Islet precursor cell (in vitro differentiated cells): ENCODE data around the gene BAX.

Experiments used
- DNase-seq: peaks from one replicate; pipeline ENCODE4 v3.0.0-alpha.2; 2018

Gene BAX

DNA sequence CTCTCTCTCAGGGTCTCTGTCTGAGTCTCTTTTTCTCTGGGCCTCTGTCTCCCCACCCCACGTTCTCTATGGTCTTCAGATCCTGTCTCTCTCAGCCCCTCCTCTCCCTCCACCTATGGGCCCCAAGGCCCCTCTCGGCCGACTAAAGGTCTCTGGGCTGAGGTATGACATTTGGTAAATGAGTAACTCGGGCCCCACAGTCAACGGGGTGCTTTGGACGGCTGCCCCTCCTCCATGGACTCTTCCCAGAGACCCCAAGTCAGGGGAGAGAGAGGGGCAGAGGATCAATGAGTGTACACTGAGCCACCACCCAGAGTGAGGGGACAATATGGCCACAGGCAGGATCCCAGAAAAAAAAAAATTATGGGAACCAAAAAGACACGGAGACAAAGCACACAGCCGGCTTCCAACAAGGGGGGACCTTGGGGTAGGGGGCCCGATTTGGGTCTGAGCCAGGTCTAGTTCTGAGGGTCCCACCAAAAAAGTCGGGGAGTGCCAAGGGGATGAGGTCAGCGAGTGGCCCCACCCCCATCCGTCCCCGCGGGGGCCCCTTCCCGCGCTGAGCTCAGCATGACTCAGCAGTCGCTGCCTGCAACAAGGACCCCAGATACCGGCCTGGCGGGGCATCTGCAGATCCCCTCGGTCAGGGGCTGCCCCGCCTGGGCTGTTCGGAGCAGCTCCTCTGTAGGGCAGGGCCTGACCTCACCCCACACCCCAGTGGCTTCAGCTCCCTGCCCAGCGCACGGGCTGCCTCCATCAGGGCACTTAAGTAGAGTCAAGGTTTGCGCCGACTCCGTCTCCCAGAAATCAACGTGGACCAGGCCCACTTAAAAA lies 8.9 kb downstream of the BAX start:
- DNase-seq = peak; percentile 92

DNA sequence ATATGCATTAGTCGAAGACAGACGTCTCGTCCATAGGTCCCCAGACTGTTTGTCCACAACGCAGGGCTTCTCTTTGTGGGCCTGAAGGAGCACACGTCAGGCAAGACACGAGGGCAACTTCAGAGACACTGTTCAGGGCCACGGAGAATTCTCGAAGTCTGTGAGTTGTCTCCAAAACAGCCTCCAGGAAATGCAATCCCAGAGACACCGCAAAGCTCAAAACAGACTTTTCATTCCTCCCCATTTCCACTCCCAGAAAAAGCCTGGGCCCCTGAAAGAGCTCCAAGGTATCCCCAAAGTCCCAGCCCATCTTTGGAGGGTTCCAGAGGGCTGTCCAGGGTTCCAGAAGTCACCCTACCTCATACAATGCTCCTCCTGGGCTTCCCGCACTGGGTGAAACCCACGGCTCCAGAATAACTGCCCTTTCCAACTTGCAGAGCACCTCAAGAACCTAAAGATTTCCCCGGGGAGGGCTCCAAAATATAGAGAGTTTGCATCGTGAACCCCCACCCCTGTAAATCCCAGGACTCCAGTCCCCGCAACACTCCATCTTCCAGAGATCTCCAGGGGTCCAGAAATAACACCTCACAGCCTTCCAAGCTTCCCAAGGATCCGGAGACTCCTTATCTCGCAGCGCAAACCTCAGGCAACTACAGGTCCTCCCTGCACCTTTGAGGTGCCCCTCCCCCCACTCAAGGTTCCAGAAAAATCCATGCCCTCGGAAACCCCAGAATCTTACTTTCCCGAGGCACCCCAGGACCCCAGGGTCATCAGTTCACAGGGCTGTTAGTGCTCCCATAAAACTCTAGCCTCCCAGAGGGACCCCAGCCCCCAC lies 9.7 kb downstream of the BAX start:
- no peak for DNase-seq

DNA sequence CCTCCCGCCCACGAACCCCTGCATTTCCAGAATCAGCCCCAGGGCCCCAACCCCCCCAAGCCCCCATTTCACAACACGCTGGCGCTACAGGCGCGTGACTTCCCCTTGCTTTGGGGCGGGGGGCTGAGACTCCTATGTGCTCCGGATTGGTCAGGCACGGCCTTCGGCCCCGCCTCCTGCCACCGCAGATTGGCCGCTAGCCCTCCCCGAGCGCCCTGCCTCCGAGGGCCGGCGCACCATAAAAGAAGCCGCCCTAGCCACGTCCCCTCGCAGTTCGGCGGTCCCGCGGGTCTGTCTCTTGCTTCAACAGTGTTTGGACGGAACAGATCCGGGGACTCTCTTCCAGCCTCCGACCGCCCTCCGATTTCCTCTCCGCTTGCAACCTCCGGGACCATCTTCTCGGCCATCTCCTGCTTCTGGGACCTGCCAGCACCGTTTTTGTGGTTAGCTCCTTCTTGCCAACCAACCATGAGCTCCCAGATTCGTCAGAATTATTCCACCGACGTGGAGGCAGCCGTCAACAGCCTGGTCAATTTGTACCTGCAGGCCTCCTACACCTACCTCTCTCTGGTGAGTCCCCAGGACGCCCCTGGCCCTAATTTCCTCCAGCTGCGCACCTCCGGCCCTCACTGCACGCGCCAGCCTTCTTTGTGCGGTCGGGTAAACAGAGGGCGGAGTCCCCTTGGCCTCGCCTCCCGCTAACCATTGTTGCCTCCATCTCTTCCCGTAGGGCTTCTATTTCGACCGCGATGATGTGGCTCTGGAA lies 10.5 kb downstream of the BAX start, which contains the start of gene FTL:
Gene FTL, plus strand, starts transcription at position 270 of the 766 bp plus-strand sequence. Its CDS starts 199 bp downstream, at position 469.
- DNase-seq = peak; percentile 98

DNA sequence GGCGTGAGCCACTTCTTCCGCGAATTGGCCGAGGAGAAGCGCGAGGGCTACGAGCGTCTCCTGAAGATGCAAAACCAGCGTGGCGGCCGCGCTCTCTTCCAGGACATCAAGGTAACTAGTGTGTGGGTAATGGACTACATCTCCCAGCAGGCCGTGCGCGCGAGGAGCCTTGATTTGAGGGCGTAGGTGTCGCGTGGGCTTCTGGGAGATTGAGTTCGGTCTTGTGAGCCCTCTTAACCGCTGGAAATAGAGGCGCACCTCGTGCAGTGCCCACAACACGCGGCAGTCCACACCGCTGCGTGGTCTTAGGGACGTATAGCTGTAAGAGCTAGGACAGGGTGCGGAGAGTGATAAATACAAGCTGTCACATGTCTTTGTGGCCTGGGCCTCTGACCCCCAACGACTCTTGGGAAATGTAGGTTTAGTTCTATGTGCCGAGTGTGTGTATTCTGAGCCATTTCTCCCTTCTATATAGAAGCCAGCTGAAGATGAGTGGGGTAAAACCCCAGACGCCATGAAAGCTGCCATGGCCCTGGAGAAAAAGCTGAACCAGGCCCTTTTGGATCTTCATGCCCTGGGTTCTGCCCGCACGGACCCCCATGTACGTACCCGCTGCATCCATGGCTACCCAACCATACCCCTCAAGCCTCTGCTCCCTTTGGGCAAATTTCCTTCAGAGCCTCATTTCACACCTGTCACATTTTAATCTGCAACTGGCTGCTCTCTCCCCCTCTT lies 11.3 kb downstream of the BAX start:
- DNase-seq = peak; percentile 90

DNA sequence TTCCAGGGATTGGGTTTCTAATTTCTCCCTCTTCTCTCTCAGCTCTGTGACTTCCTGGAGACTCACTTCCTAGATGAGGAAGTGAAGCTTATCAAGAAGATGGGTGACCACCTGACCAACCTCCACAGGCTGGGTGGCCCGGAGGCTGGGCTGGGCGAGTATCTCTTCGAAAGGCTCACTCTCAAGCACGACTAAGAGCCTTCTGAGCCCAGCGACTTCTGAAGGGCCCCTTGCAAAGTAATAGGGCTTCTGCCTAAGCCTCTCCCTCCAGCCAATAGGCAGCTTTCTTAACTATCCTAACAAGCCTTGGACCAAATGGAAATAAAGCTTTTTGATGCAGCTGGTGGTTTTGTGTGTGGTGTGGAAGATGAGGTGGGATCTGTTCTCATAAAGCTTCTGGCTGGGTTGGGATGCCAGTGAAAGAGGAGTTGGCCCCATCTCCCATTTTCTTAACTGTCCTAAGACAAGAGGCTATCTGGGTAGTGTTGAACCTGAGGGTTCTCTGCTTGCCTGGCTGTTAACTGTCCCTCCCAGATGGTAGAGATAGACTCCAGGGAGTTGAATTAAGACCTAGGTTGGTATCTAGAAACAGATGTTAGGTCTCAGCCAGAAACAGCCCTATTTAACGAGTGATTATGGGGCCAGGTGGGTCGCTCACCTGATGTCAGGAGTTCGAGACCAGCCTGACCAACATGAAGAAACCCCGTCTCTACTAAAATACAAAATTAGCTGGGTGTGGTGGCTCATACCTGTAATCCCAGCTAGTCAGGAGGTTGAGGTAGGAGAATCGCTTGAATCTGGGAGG lies 12.1 kb downstream of the BAX start:
- no peak for DNase-seq

DNA sequence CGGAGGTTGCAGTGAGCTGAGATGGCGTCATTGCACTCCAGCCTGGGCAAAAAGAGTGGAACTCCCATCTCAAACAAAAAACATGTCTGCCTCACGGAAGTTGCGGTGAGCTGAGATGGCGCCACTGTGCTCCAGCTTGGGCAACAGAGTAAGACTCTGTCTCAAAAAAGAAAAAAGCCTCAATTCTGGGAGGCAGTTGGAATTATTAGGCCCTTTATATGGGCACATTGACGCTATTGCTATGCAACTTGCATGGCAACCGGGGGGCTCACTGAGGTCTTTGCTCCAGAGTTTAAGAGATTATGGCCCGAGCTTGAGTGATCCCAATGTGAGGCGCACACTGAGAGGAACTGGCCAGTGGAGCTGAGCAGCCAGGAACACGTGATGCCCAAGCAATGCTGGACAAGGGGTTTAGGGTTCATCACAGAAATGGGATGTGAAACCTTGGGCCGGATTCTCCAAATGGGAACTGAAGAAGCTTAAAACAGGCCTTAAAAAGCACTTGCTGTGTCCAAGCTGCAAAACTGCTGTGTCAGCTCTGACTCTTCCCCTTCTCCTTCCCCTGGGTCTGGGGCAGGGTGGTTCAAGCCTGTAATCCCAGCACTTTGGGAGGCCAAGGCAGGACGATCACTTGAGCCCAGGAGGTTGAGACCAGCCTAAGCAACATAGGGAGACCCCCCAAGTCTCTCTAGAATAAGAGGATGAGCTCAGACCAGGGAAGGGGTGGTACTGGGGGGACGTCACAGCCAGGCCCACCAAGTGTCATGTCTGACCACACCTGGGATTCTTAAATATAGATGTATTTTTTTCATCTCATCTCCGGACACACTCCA lies 12.9 kb downstream of the BAX start:
- DNase-seq = peak; percentile 57

DNA sequence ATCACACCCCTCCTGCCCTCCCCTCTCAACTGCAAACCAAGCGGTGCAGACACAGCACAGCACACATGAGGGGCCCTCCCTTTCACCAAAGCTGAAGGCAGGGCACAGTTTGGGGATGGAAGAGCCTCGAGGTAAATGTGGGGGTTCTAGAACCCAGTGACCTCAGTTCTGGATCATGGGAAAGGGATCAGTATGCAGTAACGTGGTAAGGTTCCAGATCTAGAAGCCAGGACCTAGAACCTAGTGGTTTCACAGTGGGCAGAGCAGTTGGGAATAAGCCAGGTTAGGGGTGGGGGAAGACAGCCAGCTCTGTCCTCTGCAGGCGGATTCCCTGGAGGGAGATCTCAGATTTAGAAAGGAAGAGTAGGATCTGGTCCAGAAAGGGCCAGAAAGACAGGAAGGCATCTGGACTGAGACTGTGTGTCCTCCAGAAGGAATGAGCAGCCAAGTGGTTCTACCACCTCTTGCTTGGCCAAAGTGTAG lies 13.5 kb downstream of the BAX start:
- DNase-seq = no peak

DNA sequence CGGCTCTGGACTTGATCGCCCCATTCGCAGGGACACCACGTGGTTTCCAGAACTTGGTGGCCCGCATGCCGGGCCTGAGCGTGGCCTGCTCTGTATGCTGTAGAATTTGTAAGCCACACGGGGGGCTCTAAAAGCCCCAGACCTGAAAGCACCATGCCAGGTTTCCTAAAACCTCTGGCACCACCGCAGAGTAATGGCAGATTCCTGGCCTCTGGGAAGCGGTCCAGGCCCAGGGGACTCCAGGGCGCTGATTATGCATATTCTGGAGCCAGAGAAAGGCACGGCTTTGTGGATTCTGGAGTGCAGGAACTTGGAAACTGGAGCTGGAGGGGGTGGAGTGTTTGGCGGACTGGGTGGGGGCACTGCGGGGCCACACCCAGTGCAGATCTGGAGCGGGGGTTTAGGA lies 14.1 kb downstream of the BAX start:
- DNase-seq = no peak

DNA sequence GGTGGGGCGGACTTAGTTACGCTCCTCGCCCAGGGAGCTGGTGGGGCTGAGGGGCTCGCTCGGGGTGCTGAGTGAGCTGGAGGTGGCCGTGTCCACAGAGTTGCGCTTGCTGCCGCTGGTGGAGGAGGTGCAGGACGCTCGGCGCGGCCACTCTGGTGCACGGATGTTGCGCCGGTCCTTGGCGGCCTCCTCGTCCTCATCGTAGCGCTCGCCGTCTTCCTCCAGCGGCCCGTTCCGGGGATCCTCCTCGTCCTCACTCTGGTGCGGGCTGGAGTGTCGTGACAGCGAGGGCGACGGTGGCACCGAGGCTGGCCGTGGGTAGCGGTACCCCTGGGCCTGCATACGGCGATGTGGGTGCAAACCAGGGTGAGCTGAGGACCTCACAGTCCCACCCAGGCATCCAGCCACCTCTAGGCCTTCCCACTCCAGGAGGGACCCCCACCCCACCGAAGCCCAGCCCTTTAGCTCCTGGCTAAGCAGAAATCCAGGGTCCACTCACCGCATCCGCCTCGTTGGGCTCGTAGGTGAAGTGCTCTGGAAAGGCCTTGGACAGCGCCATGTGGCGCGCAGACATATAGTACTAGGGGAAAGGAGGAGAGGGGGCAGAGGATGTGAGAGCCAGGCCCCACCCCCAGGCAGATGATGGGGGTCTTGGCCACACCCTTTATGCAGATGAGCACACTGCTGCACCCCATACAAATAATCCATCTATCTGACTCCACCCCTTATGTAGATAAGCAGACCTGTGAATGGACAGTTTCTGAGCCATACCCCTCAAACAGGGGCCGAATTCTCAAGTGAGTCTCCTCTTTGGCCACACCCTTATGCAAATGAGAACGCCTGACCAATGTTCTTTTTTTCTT lies 14.8 kb downstream of the BAX start:
- no peak for DNase-seq

DNA sequence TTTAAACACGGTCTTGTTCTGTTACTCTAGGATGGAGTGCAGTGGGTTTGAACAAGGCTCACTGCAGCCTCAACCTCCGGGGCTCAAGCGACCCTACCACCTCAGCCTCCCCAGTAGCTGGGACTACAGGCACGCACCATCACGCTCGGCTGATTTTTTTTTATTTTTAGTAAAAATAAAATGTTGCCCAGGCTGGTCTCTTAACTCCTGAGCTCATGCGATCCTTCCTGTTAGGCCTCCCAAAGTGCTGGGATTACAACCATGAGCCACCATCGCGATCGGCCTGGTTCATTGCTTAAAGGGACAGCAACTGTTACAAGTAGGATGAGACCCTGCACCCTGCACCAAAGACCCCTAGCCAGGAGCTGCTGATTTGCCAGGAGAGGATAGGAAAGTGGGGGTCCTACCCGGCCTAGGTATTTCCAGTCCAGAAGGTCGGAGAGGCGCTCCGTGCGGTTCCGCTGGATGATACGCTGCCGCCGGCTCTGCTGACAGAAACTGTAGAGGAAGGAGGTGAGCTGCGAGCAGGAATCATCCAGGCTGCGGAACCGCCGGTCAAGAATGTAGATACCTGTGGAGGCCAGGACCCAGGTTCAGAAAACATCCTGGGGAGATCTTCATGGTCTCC lies 15.6 kb downstream of the BAX start:
- DNase-seq = no peak

DNA sequence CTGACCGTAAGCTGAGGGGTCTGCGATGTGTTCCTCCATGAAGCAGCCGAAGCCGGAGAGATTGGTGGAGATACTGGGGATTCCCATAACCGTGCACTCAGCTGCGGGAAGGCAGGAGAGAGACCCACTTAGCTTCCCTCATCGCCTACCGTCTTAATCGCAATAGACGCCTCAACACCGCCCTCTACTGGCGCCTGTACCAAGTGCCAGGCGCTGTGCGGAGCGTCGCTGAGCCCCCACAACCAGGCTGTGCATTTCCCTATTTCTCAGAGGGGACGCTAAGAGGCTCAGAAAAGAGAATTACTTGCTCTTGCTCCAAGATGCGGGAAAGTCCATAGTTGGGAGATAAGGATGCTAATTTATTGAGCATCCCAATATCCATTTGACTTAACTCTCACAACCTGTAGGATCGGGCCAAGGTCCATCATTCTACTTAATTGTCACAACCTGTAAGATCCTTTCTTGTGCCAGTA lies 16.3 kb downstream of the BAX start:
- peak; percentile 87 for DNase-seq

DNA sequence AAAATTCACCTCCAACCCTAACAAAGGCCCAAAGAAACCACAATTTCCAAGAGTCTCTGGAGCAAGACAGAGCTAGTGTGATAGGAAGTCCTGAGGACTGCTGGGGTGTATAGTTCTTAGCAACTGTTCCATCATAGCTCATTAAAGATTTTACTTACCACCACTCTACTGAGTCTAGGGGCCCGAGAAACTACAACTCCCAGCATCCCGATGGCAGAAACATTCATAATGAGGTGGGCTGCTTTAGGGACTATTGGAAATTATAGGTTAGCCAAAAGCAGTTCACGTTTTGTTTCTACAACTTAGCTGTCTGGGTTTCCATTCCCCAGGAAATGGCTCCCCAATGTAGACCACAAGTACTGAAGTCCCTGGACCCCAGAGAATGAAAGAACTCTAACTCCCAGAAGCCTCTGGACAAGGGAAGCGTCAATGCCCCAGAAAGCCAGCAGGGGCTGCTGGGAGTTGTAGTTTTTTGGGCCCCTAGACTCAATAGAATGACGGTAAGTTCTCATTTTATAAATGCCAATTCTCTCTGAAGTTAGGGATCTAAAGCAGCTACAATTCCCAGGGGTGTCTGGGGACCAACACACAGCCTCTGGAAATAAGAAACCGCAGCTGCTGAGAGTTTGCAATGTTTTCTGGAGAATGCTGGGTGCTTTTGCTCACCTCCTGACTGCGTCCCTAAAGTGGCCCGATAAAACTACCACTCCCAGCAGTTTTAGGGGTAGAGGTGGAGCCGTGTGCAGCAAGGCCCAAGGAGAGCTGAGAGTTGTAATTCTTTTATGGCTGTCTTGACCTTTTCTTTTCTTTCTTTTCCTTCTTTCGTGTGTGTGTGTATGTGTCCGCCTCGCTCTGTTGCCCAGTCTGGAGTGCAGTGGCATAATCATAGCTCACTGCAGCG lies 21.5 kb downstream of the BAX start:
- no peak for DNase-seq

DNA sequence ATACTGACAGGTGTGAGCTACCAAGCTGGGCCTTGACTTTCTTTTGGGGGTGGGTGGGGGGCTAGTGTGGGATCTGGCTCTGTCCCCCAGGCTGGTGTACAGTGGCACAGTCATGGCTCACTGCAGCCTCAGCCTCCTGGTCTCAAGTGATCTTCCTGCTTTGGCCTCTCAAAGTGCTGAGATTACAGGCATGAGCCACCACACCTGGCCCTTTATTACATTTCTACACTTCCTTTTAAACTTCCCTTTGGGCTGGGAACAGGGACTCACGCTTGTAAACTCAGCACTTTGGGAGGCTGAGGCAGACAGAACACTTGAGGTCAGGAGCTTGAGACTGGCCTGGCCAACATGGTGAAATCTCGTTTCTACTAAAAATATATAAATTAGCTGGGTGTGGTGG lies 22.4 kb downstream of the BAX start:
- no peak for DNase-seq

DNA sequence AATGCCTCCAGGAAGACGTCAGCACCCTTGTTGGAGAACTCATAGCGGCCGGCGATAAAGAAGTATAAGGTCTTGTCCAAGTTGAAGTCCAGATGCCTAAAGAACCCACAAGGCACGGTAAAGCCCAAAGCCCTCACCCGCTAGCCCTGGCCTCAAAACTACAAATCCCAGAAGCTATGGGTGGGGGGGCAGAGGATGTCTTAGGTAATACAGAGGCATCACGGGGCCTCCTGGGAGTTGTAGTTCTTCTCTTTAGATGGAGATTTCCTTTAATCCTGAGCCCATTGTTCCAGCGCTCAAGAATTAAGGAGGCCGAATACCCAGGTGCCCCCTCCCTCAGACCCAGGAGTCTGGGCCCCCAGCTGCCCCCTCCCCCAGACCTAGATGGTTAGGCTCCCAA lies 27.6 kb downstream of the BAX start:
- no peak for DNase-seq

DNA sequence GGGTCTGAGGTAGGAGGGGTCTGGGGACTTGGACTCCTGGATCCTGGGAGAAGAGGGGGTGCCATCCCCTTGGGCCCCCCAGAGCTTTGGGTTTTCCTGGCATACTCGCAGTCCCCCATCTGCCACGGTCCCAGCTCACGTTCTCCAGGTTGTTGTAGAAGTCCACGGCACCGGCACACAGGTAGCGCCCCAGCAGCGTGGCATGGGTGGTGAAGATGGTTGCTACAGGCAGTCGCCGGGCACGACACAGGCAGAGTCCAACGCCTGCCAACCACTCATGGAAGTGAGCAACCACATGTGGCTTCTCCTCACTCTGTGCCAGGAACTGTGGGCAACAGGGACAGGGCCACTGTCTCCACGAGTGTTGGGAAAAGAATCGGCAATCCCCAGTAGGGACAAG lies 31.0 kb downstream of the BAX start:
- no peak for DNase-seq

DNA sequence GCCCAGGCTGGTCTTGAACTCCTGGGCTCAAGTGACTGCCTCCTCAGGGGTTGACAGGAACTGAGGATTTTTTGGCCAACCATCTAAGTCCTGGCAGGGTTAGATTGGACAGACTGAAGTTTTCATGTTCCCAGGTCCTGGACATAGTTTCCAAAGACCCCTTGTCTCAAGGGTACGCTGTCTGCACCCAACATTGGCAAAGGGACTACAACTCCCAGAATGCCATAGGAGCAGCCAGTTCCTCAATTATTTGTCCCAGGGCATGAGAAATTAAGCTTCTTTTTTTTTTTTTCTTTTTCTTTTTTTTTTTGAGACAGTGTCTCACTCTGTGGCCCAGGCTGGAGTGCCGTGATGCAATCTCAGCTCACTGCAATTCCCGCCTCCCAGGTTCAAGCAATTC lies 31.5 kb downstream of the BAX start:
- no peak for DNase-seq

DNA sequence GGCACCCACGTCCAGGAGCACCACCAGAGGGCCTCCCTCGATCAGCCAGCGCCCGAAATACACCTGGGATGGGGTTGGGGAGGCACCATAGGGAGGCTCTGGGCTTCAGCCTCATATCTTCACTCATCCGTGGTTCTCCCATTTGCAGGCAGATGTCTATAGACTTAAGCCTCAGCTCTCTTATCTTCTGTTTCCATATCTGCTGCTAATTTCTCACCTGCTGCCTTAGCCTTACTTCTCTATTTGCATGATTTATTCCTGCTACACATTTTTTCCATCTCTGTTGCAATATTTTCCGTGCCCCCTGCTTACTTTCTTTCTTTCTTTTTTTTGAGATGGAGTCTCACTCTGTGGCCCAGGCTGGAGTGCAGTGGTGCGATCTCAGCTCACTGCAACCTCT lies 32.6 kb downstream of the BAX start:
- DNase-seq = no peak

DNA sequence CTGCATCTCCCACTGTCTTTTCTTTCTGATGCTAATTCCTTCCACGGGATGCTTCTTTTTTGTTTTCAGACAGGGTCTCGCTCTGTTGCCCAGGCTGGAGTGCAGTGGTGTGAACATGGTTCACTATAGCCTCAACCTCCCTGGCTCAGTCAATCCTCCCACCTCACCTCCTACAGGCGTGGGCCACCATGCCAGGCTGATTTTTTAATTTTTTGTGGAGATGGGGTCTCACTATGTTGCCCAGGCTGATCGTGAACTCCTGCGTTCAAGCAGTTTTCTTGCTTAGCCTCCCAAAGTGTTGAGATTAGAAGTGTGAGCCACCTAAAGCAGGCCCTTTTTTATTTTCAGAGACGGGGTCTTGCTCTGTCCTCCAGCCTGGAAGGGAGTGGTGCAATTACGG lies 33.6 kb downstream of the BAX start:
- no peak for DNase-seq
